ENCODE data around the gene OLFML2A.
"Not testable (repeated sequence)": the region's sequence is repeated elsewhere in the genome, so short reads cannot be mapped to it uniquely, and the experiment has no call there.

OLFML2A gene

DNA sequence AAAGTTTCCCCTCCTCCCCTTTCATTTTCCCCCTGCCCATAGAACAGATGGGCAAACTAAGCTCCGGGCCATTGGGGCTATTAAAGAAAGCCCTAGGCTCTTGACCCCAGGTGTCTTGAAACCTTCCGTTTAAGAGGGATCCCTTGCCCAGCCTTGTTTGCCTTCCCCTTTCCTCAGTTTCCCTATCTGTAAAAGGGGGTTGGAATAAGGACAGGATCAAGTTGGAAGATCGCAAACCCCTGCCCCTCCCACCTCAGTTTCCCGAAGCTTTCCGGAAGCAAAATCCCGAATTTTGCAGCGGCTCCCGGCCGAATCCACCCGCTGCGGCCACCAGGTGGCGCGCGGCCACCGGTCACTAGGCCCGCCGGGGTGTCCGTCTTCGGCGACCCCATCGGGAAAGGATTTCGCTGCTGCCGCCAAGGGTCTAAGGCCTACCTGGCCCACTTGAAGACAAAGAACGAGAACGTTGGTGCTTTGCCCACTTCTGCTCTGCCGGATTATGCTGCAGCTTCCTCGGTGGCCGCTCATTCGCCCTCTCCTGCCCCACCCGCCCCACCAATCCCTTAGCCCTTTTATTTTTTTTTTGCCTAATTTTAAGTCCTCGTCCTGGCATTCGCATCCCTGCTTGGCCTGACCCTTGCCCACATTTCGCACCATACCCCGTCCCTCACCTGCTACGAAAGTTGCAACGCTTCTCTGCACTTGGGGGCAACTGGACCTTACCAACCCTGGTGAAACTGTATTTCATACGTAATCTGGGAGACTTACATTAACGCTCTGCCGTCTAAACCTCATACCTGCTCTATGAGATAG lies 4.9 kb upstream of the OLFML2A start:
- H3K4me1 ChIP-seq (ENCODE audit: low read length): peaks cover 52% of the 10 kb centered on the region
- no peak overlapping the region for H2AFZ ChIP-seq (ENCODE audit: low read depth, low read length)
- H3K4me3 ChIP-seq (ENCODE audit: low read length): peak overlapping the region; percentile 91
- H3K4me2 ChIP-seq (ENCODE audit: low read length): peak overlapping the region; percentile 73
- TF ChIP-seq, protein P1, sequence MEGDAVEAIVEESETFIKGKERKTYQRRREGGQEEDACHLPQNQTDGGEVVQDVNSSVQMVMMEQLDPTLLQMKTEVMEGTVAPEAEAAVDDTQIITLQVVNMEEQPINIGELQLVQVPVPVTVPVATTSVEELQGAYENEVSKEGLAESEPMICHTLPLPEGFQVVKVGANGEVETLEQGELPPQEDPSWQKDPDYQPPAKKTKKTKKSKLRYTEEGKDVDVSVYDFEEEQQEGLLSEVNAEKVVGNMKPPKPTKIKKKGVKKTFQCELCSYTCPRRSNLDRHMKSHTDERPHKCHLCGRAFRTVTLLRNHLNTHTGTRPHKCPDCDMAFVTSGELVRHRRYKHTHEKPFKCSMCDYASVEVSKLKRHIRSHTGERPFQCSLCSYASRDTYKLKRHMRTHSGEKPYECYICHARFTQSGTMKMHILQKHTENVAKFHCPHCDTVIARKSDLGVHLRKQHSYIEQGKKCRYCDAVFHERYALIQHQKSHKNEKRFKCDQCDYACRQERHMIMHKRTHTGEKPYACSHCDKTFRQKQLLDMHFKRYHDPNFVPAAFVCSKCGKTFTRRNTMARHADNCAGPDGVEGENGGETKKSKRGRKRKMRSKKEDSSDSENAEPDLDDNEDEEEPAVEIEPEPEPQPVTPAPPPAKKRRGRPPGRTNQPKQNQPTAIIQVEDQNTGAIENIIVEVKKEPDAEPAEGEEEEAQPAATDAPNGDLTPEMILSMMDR (IDR thresholded peaks at IDR 0.05; ENCODE audit: low read depth, low read length): peak; percentile 92
- no peak for TF ChIP-seq EZH2phosphoT487 (IDR thresholded peaks at IDR 0.05; ENCODE audit: low read depth)
- H3K9ac ChIP-seq (ENCODE audit: low read length): peak overlapping the region; percentile 91
- H3K9me3 ChIP-seq (ENCODE audit: insufficient read depth, low read length): no peaks in the 10 kb centered on the region
- no peak overlapping the region; the same call in 1 of the 2 replicates for H3K27ac ChIP-seq (ENCODE audit: low read length)
- H3K79me2 ChIP-seq (ENCODE audit: low read length): peaks cover 34% of the 10 kb centered on the region
- H4K20me1 ChIP-seq (ENCODE audit: insufficient read depth, low read length): peaks cover 25% of the 10 kb centered on the region
- H3K36me3 ChIP-seq (replicated peaks; ENCODE audit: low read depth, low read length): no peaks in the 10 kb centered on the region
- H3K27me3 ChIP-seq (ENCODE audit: low read depth, low read length): no peaks in the 10 kb centered on the region

GRCh38 chr9:124772877-124773276 lies 4.1 kb upstream of the OLFML2A start:
- not testable (repeated sequence) for H3K9ac ChIP-seq (ENCODE audit: low read length); H3K9me3 ChIP-seq (ENCODE audit: insufficient read depth, low read length); H3K36me3 ChIP-seq (replicated peaks; ENCODE audit: low read depth, low read length); H3K4me3 ChIP-seq (ENCODE audit: low read length); H3K27ac ChIP-seq (ENCODE audit: low read length); H3K27me3 ChIP-seq (ENCODE audit: low read depth, low read length); H2AFZ ChIP-seq (ENCODE audit: low read depth, low read length); H3K4me2 ChIP-seq (ENCODE audit: low read length)
- H3K4me1 ChIP-seq (ENCODE audit: low read length): peaks cover 44% of the 10 kb centered on the region
- peaks cover 17% of the 10 kb centered on the region for H4K20me1 ChIP-seq (ENCODE audit: insufficient read depth, low read length)
- peaks cover 26% of the 10 kb centered on the region for H3K79me2 ChIP-seq (ENCODE audit: low read length)

DNA sequence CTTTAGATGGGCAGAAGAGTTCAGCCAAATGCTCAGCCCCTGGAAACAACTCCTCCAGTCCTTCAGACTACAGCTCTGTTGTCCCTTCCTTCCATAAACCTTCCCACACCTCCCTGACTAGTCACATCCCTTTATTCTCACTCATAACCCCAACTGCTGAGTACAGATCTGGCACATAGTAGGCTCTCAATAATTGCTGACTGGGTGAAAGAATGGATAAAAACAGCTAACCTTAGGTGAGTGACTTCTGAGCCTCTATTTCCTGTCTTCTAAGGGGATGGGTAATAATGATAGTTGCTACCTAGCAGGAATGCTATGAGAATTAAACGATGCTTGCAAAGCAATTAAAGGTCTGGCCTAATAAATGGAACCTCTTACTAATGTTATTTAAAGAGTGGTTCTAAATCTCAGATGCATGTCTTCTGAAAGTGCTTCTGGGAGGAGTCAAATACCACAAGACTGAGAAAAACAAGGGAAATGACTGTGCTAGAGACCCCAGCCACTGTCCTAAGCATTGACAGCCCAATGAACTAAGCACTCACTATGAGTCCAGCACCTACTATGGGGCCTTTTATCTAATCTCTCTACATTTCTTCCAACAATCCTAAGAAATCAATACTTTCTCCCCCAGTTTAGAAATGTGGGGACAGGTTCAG lies 3.3 kb upstream of the OLFML2A start:
- H3K4me2 ChIP-seq (ENCODE audit: low read length): 0 out of 2 replicates have a peak overlapping the region, but pooled peaks have one; percentile 4
- no peak overlapping the region for H3K27ac ChIP-seq (ENCODE audit: low read length)
- no peak overlapping the region for H3K4me3 ChIP-seq (ENCODE audit: low read length)
- no peaks in the 10 kb centered on the region for H3K9me3 ChIP-seq (ENCODE audit: insufficient read depth, low read length)
- H3K4me1 ChIP-seq (ENCODE audit: low read length): peaks cover 37% of the 10 kb centered on the region
- peaks cover 18% of the 10 kb centered on the region for H3K79me2 ChIP-seq (ENCODE audit: low read length)
- H3K36me3 ChIP-seq (replicated peaks; ENCODE audit: low read depth, low read length): no peaks in the 10 kb centered on the region
- no peak overlapping the region for H3K9ac ChIP-seq (ENCODE audit: low read length)
- H3K27me3 ChIP-seq (ENCODE audit: low read depth, low read length): no peaks in the 10 kb centered on the region
- TF ChIP-seq EZH2phosphoT487 (IDR thresholded peaks at IDR 0.05; ENCODE audit: low read depth): no peak
- H4K20me1 ChIP-seq (ENCODE audit: insufficient read depth, low read length): peaks cover 10% of the 10 kb centered on the region
- no peak overlapping the region for H2AFZ ChIP-seq (ENCODE audit: low read depth, low read length)

DNA sequence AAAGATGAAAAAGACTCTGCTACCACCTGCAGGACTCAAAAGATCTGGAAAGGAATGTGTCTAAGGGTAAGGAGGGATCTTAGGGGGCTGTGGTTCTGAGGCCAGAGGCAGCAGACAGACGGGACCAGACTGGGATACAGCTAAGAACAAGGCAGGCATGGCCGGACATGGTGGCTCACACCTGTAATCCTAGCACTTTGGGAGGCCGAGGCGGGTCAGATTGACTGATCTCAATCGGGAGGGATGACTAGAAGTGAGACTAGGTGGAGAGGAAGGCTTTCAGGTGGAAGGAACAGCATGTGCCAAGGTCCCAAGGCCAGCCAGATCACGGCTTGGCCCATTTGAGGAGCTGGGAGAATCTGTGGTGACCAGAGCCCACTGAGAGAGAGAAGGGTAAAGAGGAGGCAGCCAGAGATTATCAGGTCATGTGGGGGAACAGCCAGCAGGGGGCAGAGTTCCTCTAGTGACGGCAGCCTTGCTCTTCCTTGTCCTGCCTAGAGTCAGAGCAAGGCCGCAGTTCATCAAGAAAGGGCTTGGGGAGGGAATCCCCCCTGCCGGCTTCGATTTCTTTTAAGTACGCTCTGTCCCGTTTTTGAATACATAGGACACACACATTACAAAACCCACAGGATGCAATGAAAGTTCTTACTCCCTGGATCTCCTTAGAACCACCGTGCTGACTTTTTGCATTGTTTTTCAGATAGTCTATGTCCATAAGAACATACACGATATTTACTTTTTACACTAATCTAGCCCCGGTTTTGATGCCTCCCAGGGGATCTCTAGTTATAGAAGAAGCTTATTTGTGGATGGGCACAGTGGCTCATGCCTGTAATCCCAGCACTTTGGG lies 2.6 kb upstream of the OLFML2A start:
- H2AFZ ChIP-seq (ENCODE audit: low read depth, low read length): 0 out of 2 replicates have a peak overlapping the region, but pooled peaks have one; percentile 43
- peak overlapping the region; percentile 80 for H3K4me2 ChIP-seq (ENCODE audit: low read length)
- TF ChIP-seq, protein P1 (IDR thresholded peaks at IDR 0.05; ENCODE audit: low read depth, low read length): peak; percentile 78
- TF ChIP-seq EZH2phosphoT487 (IDR thresholded peaks at IDR 0.05; ENCODE audit: low read depth): no peak

More for the DNA sequence above, 2.6 kb upstream of the OLFML2A start:
- no peaks in the 10 kb centered on the region for H3K36me3 ChIP-seq (replicated peaks; ENCODE audit: low read depth, low read length)
- no peaks in the 10 kb centered on the region for H3K27me3 ChIP-seq (ENCODE audit: low read depth, low read length)
- peaks cover 2% of the 10 kb centered on the region for H4K20me1 ChIP-seq (ENCODE audit: insufficient read depth, low read length)
- no peaks in the 10 kb centered on the region for H3K9me3 ChIP-seq (ENCODE audit: insufficient read depth, low read length)
- peak overlapping the region; percentile 18; the same call in 1 of the 2 replicates for H3K9ac ChIP-seq (ENCODE audit: low read length)
- peaks cover 30% of the 10 kb centered on the region for H3K4me1 ChIP-seq (ENCODE audit: low read length)
- H3K79me2 ChIP-seq (ENCODE audit: low read length): peaks cover 11% of the 10 kb centered on the region
- peak overlapping the region; percentile 63 for H3K4me3 ChIP-seq (ENCODE audit: low read length)
- H3K27ac ChIP-seq (ENCODE audit: low read length): no peak overlapping the region
